ENCODE results near the gene PLXNA2. TPM values are rescaled to one million over a fixed set of nuclear protein-coding genes. Genes with fewer than 3 reads are reported as not detected.

The PLXNA2 gene
- total and polyA plus RNA-seq, 2 of the 13 experiments (the other 11 are each of a cell fraction or from before 2014, with no cell fraction given) = 1.1 to 2.1 TPM

DNA sequence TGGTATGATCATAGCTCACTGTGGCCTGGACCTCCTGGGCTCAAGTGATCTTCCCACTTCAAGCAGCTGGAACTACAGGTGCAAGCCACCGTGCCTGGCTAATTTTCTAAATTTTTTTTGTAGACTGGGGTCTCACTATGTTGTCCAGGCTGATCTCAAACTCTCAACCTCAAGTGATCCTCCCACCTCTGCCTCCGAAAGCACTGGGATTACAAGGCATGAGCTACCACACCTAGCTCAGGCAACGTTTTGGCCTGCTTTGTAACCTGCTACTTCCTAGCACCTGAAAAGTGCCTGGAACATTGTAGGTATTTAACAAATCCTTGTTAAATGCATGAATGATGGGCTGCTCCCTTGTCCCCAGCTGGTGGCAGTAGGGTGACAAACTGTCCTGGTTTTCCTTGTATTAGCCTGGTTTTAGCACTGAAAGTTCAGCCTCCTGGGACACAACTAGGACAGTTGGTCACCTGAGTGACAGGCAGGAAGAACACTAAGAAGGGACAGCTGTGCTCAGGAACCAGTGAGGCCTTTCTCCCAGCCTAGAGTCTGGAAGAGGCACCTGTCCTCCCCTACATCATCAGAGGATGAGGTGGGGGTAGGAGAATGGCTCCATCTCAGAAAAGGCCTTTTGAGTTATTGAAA is 244.8 kb downstream of the PLXNA2 start:
- POLR2A ChIA-PET = no interaction called here
- Histone ChIP-seq H3K4me3 (replicated peaks in 1 of 3; ENCODE audit: insufficient read depth in 1 of 3, low read depth in 2 of 3, low read length in 3 of 3) (no peak overlapping the region), H3K79me2 (ENCODE audit: insufficient read depth, low read length) (no peaks in the 10 kb centered on the region), H3K4me2 (ENCODE audit: low read depth, low read length) (no peak overlapping the region), H2AFZ (ENCODE audit: low read length) (no peak overlapping the region), H3K27me3 (ENCODE audit: control insufficient read depth in 1 of 2, insufficient read depth in 2 of 2, low read length in 2 of 2) (peaks cover 1 to 6% of the 10 kb centered on the region in 2 experiments; a peak in 3 of 5 replicates), H3K9ac (ENCODE audit: insufficient read depth, low read depth, low read length) (no peak overlapping the region), H3K9me3 (ENCODE audit: low read length) (no peaks in the 10 kb centered on the region), H3K36me3 (replicated peaks in 1 of 2; ENCODE audit: control insufficient read depth in 1 of 2, insufficient read depth in 2 of 2, low read length in 2 of 2) (no peaks in the 10 kb centered on the region), H3K27ac (ENCODE audit: extremely low read length, insufficient read depth, low read length) (no peak overlapping the region), H3K4me1 (ENCODE audit: insufficient read depth, low read length) (no peaks in the 10 kb centered on the region), H4K20me1 (ENCODE audit: insufficient read depth, low read length) (no peaks in the 10 kb centered on the region)
- intact Hi-C loops (cut with micrococcal nuclease; ENCODE audit: unreplicated experiment) = no loop called here
- DNase-seq (ENCODE audit: low spot score) (no peak), ATAC-seq (no peak), FAIRE-seq (no peak)
- in situ Hi-C loops (cut with HindIII; ENCODE audit: extremely low pct_ligation_motif_present, low pct_unique_long_range_greater_than_20kb) = loop anchor here (10.0 kb wide), 1 partner anchor 115 kb away; no protein-coding TSS in a partner anchor
- no TSS peak for BruUV-seq (replicated peaks)
- TF ChIP-seq ZNF747 (CRISPR knock-in tag; IDR thresholded peaks at IDR 0.05; ENCODE audit: borderline replicate concordance) = no peak
- TF ChIP-seq SMAD3 (CRISPR knock-in tag; IDR thresholded peaks at IDR 0.05) = no peak
- no peak for TF ChIP-seq TEAD3 (CRISPR knock-in tag; optimal IDR thresholded peaks at IDR 0.05; ENCODE audit: borderline replicate concordance)
- TF ChIP-seq SRSF9 (IDR thresholded peaks at IDR 0.05; ENCODE audit: borderline replicate concordance, insufficient read depth, low read depth, low read length, poor library complexity, severe bottlenecking) = no peak
- TF ChIP-seq CEBPB (IDR thresholded peaks at IDR 0.05; ENCODE audit: borderline replicate concordance, low read depth, low read length) = no peak
- TF ChIP-seq, protein P1, sequence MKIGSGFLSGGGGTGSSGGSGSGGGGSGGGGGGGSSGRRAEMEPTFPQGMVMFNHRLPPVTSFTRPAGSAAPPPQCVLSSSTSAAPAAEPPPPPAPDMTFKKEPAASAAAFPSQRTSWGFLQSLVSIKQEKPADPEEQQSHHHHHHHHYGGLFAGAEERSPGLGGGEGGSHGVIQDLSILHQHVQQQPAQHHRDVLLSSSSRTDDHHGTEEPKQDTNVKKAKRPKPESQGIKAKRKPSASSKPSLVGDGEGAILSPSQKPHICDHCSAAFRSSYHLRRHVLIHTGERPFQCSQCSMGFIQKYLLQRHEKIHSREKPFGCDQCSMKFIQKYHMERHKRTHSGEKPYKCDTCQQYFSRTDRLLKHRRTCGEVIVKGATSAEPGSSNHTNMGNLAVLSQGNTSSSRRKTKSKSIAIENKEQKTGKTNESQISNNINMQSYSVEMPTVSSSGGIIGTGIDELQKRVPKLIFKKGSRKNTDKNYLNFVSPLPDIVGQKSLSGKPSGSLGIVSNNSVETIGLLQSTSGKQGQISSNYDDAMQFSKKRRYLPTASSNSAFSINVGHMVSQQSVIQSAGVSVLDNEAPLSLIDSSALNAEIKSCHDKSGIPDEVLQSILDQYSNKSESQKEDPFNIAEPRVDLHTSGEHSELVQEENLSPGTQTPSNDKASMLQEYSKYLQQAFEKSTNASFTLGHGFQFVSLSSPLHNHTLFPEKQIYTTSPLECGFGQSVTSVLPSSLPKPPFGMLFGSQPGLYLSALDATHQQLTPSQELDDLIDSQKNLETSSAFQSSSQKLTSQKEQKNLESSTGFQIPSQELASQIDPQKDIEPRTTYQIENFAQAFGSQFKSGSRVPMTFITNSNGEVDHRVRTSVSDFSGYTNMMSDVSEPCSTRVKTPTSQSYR (CRISPR knock-in tag; IDR thresholded peaks at IDR 0.05; ENCODE audit: borderline replicate concordance) = no peak
- no peak for TF ChIP-seq RELA (CRISPR knock-in tag; IDR thresholded peaks at IDR 0.05)
- TF ChIP-seq, protein P2, sequence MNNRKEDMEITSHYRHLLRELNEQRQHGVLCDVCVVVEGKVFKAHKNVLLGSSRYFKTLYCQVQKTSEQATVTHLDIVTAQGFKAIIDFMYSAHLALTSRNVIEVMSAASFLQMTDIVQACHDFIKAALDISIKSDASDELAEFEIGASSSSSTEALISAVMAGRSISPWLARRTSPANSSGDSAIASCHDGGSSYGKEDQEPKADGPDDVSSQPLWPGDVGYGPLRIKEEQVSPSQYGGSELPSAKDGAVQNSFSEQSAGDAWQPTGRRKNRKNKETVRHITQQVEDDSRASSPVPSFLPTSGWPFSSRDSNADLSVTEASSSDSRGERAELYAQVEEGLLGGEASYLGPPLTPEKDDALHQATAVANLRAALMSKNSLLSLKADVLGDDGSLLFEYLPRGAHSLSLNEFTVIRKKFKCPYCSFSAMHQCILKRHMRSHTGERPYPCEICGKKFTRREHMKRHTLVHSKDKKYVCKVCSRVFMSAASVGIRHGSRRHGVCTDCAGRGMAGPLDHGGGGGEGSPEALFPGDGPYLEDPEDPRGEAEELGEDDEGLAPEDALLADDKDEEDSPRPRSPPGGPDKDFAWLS (CRISPR knock-in tag; IDR thresholded peaks at IDR 0.05; ENCODE audit: borderline replicate concordance) = no peak
- TF ChIP-seq BCL6 (CRISPR knock-in tag; IDR thresholded peaks at IDR 0.05) = no peak
- 0% methylated on average over 3 of the region's 3 CpGs for WGBS (ENCODE audit: low lambda C conversion rate)
- CTCF ChIA-PET (ENCODE audit: low intra/inter-chr PET ratio, low total read pairs) = no interaction called here

All from HepG2 (cell line).